GM12878 (cell line): ENCODE results near the gene AFAP1. TPM values are rescaled to one million over a fixed set of nuclear protein-coding genes. Genes with fewer than 3 reads are reported as not detected.

Experiments
- ATAC-seq: fragments of 200-7000 bp; cut with Tn5 transposase; 3 replicates; pipeline ENCODE4 v1.9.1; 2020; ENCODE audit warnings: mild to moderate bottlenecking, moderate library complexity
- BruUV-seq: library from RNA; stranded (reverse); fragments of 400-500 nt; replicated peaks from 2 replicates; lab custom pipeline; 2021; lab: Mats Ljungman, UMichigan
- CTCF ChIA-PET: fragments of 300-600 bp; sonication (Branson Sonifier 250); formaldehyde crosslinking; extraction: SDS; loops from one replicate; lab custom pipeline; 2021; ENCODE audit warnings: inconsistent platforms; lab: Yijun Ruan, JAX
- POLR2A ChIA-PET: fragments of 350-600 bp; formaldehyde crosslinking; extraction: SDS; loops from one replicate; lab custom pipeline; 2021; ENCODE audit warnings: inconsistent platforms; lab: Charles Lee
- RAD21 ChIA-PET: fragments of 300-600 bp; sonication (Branson Sonifier 250); formaldehyde crosslinking; loops from one replicate; lab custom pipeline; 2023; ENCODE audit warnings: antibody characterized with exemption; ENCODE audit not compliant: unreplicated experiment; lab: Charles Lee
- SMC1A ChIA-PET: fragments of 300-600 bp; sonication (Branson Sonifier 250); formaldehyde crosslinking; loops from one replicate; lab custom pipeline; 2023; ENCODE audit not compliant: unreplicated experiment, uncharacterized antibody; lab: Charles Lee
- DNase-seq: peaks from one replicate; pipeline ENCODE4 v3.0.0-alpha.2; 2011; ENCODE audit warnings: low read depth, low spot score
- FAIRE-seq: peaks from 3 replicates; lab custom pipeline; 2011; peaks lifted over from hg19 to GRCh38; lab: Jason Lieb, UNC
- H2AFZ ChIP-seq: 2 replicates; pipeline ENCODE4 v1.6.0; 2011; ENCODE audit warnings: low read depth, low read length, control low read depth; ENCODE audit not compliant: control insufficient read depth
- H3K27ac ChIP-seq: 2 replicates; pipeline ENCODE4 v1.5.1; 2011; ENCODE audit warnings: control low read depth; ENCODE audit not compliant: control insufficient read depth, insufficient read depth
- H3K27me3 ChIP-seq, 2 experiments: replicated peaks in 1 of 2; 2 replicates each; pipeline versions ENCODE4 v1.6.0 to v1.6.1; 2011; ENCODE audit warnings: low read length in 1 of 2; ENCODE audit not compliant: control insufficient read depth in 2 of 2, insufficient read depth in 2 of 2
- H3K36me3 ChIP-seq, 2 experiments: 2 replicates each; pipeline ENCODE4 v1.5.1; 2011; ENCODE audit warnings: low read length in 1 of 2; ENCODE audit not compliant: control insufficient read depth in 2 of 2, insufficient read depth in 2 of 2
- H3K4me1 ChIP-seq: 2 replicates; pipeline ENCODE4 v1.6.1; 2011; ENCODE audit warnings: mild to moderate bottlenecking, low read length, moderate library complexity, mixed read lengths; ENCODE audit not compliant: control insufficient read depth, insufficient read depth
- H3K4me2 ChIP-seq: 2 replicates; pipeline ENCODE4 v1.6.0; 2011; ENCODE audit warnings: control low read depth; ENCODE audit not compliant: control insufficient read depth, insufficient read depth
- H3K4me3 ChIP-seq: fragments of 200-600 bp; sonication (generic); 2 replicates; pipeline ENCODE4 v1.5.1; 2016
- H3K79me2 ChIP-seq: 2 replicates; pipeline ENCODE4 v1.6.0; 2011; ENCODE audit warnings: low read length; ENCODE audit not compliant: control insufficient read depth, insufficient read depth
- H3K9ac ChIP-seq: 2 replicates; pipeline ENCODE4 v1.8.0; 2011; ENCODE audit warnings: low read length, control low read depth, mixed read lengths; ENCODE audit not compliant: control insufficient read depth, insufficient read depth
- H3K9me3 ChIP-seq: replicated peaks from 3 replicates; pipeline ENCODE4 v1.5.1; 2011; ENCODE audit warnings: mild to moderate bottlenecking, low read length; ENCODE audit not compliant: control insufficient read depth, insufficient read depth
- H4K20me1 ChIP-seq: 2 replicates; pipeline ENCODE4 v1.6.0; 2011; ENCODE audit not compliant: control insufficient read depth, insufficient read depth
- BACH1 ChIP-seq: fragments of 450-650 bp; IDR thresholded peaks from 2 replicates; pipeline ENCODE4 v1.6.1; 2017; ENCODE audit warnings: mild to moderate bottlenecking, borderline replicate concordance
- BCL3 ChIP-seq: IDR thresholded peaks from 2 replicates; pipeline ENCODE4 v1.6.1; 2011; ENCODE audit warnings: borderline replicate concordance, low read depth, mild to moderate bottlenecking, moderate library complexity, low read length; ENCODE audit not compliant: insufficient read depth, poor library complexity, severe bottlenecking
- CBFB ChIP-seq: IDR thresholded peaks from 2 replicates; pipeline ENCODE4 v1.6.1; 2016; ENCODE audit warnings: antibody characterized with exemption, low read depth
- CEBPZ ChIP-seq: fragments of 150-350 bp; IDR thresholded peaks from 2 replicates; pipeline ENCODE4 v1.6.1; 2016; ENCODE audit warnings: low read depth, low read length
- NR2C2 ChIP-seq: IDR thresholded peaks from 2 replicates; pipeline ENCODE4 v1.6.1; 2011; ENCODE audit warnings: borderline replicate concordance, low read depth; ENCODE audit not compliant: control insufficient read depth, insufficient read length
- RAD51 ChIP-seq: fragments of 450-650 bp; IDR thresholded peaks from 2 replicates; pipeline ENCODE4 v1.6.1; 2016; ENCODE audit warnings: moderate library complexity, mild to moderate bottlenecking, inconsistent platforms
- TCF7 ChIP-seq: IDR thresholded peaks from 2 replicates; pipeline ENCODE4 v1.6.1; 2014; ENCODE audit warnings: antibody characterized with exemption, borderline replicate concordance
- ZNF622 ChIP-seq: fragments of 450-650 bp; IDR thresholded peaks from 2 replicates; pipeline ENCODE4 v1.6.1; 2017; ENCODE audit warnings: mild to moderate bottlenecking, inconsistent platforms
- ZZZ3 ChIP-seq: IDR thresholded peaks from 2 replicates; pipeline ENCODE4 v1.6.1; 2011; ENCODE audit warnings: low read depth; ENCODE audit not compliant: control insufficient read depth, insufficient read length
- WGBS: methylation state at CpG from one replicate; pipeline ENCODE4 v1.1.6; 2016; ENCODE audit warnings: low lambda C conversion rate; ENCODE audit not compliant: insufficient replicate concordance, insufficient coverage; ENCODE audit errors: missing lambda C conversion rate; 5-methylcytosine and 5-hydroxymethylcytosine counted together
- in situ Hi-C: fragments of 300-500 bp; cut with MboI; formaldehyde crosslinking; loops from 9 replicates; pipeline ENCODE4 v1.14.3; 2018; ENCODE audit warnings: mixed read lengths
- intact Hi-C: fragments of 100-400 bp; cut with micrococcal nuclease; formaldehyde crosslinking; loops from one replicate; pipeline ENCODE4 v1.14.2; 2022; ENCODE audit not compliant: unreplicated experiment
- polyA plus RNA-seq, 11 experiments: library from polyadenylated mRNA; depleted of rRNA in 4 of 11; unstranded in 6 of 11; stranded (reverse) in 5 of 11; fragments of >200 nt; fragmentation: Nextera tagmentation in 4 of 11; fragmentation: Illumina TruSeq in 1 of 11; extraction: Ambion mirVana in 4 of 11; extraction: Trizol in 1 of 11; gene quantifications; 1 replicate in 1 of 11; 2 replicates in 10 of 11; pipeline versions ENCODE4 v1.2.1 to v1.2.3, GENCODE V29; 2011 to 2016; ENCODE audit warnings: inconsistent platforms in 2 of 11, missing spikeins in 2 of 11, low read depth in 1 of 11
- total RNA-seq, 4 experiments: library from RNA; depleted of rRNA in 3 of 4; stranded (reverse); fragments of >200 nt in 3 of 4; fragmentation: Illumina TruSeq in 1 of 4; extraction: Trizol in 1 of 4; gene quantifications; 2 replicates each; pipeline versions ENCODE4 v1.2.1 to v1.2.3, GENCODE V29; 2013 to 2021

AFAP1 gene
- total and polyA plus RNA-seq, 10 of the 15 experiments (the other 5 are each of a cell fraction or from before 2014, with no cell fraction given) = 0.02 to 0.23 (median 0.09) TPM; not detected in 1

- Histone ChIP-seq H2AFZ (no peak overlapping the region), H4K20me1 (no peaks in the 10 kb centered on the region), H3K27me3 (no peaks in the 10 kb centered on the region; a peak in 1 of 4 replicates), H3K9ac (no peak overlapping the region), H3K4me1 (no peaks in the 10 kb centered on the region; the same call in 1 of the 2 replicates), H3K4me2 (no peak overlapping the region), H3K4me3 (no peak overlapping the region), H3K27ac (no peak overlapping the region), H3K36me3 (no peaks in the 10 kb centered on the region), H3K9me3 (no peaks in the 10 kb centered on the region), H3K79me2 (no peaks in the 10 kb centered on the region)
- ATAC-seq (no peak), DNase-seq (no peak), FAIRE-seq (no peak)
- ChIA-PET SMC1A (no interaction called here), CTCF (no interaction called here), POLR2A (no interaction called here), RAD21 (no interaction called here)
- BruUV-seq = no TSS peak
- TF ChIP-seq CBFB (no peak), ZZZ3 (no peak), ZNF622 (no peak), BCL3 (peak; percentile 37)
- intact Hi-C loops = no loop called here
- in situ Hi-C loops = no loop called here
- 60% methylated on average over 5 of the region's 5 CpGs for whole genome bisulfite sequencing
Measured at GRCh38 chr4:7976634-7977033, 37.0 kb upstream of the AFAP1 start.

- H3K36me3 ChIP-seq = no peaks in the 10 kb centered on the region
- no peaks in the 10 kb centered on the region for H3K9me3 ChIP-seq
- RAD21 ChIA-PET = no interaction called here
- intact Hi-C loops = no loop called here
- H3K4me3 ChIP-seq = no peak overlapping the region
- POLR2A ChIA-PET = no interaction called here
- 71% methylated on average over 7 of the region's 7 CpGs for WGBS
- H3K4me1 ChIP-seq = peaks cover 6% of the 10 kb centered on the region; the same call in 1 of the 2 replicates
- H3K4me2 ChIP-seq = no peak overlapping the region
- no peak overlapping the region for H2AFZ ChIP-seq
- FAIRE-seq (no peak), ATAC-seq (no peak), DNase-seq (no peak)
- H4K20me1 ChIP-seq = no peaks in the 10 kb centered on the region
- SMC1A ChIA-PET = no interaction called here
- BruUV-seq = no TSS peak
- CTCF ChIA-PET = interaction anchor here (0.9 to 2.0 kb wide), 3 partner anchors 10 to 174 kb away, joined by 3 to 10 read pairs (median 4); no protein-coding TSS in a partner anchor
- H3K9ac ChIP-seq = no peak overlapping the region
- in situ Hi-C loops = no loop called here
- H3K79me2 ChIP-seq = no peaks in the 10 kb centered on the region
- H3K27me3 ChIP-seq = no peaks in the 10 kb centered on the region; a peak in 1 of 4 replicates
- no peak for TF ChIP-seq CEBPZ
- TF ChIP-seq TCF7 = no peak
- TF ChIP-seq RAD51 = no peak
- TF ChIP-seq BACH1 = no peak
- TF ChIP-seq NR2C2 = no peak
- H3K27ac ChIP-seq = no peak overlapping the region
Measured at GRCh38 chr4:7976025-7976424, 36.4 kb upstream of the AFAP1 start.
